Measurements from ENCODE around the gene CGREF1.

CGREF1 gene

GRCh38 chr2:27118525-27119329 lies at the start of gene CGREF1:
TSS of gene CGREF1 (minus strand) at chr2:27119128. CDS start at chr2:27104366, 14,762 bp downstream.
- Histone ChIP-seq H3K4me1 (ENCODE audit: control insufficient read depth, insufficient read depth, low read length) (peaks cover 9% of the 10 kb centered on the region), H3K9me3 (ENCODE audit: control insufficient read depth, low read length) (no peaks in the 10 kb centered on the region), H3K27me3 (ENCODE audit: control insufficient read depth, insufficient read depth, low read length) (peaks cover 19% of the 10 kb centered on the region), H3K36me3 (ENCODE audit: control insufficient read depth, insufficient read depth, low read length) (no peaks in the 10 kb centered on the region), H3K4me3 (ENCODE audit: low read length) (peak within 1 kb of the TSS; percentile 36), H3K9ac (ENCODE audit: low read length) (peak within 1 kb of the TSS; percentile 39)

DNA sequence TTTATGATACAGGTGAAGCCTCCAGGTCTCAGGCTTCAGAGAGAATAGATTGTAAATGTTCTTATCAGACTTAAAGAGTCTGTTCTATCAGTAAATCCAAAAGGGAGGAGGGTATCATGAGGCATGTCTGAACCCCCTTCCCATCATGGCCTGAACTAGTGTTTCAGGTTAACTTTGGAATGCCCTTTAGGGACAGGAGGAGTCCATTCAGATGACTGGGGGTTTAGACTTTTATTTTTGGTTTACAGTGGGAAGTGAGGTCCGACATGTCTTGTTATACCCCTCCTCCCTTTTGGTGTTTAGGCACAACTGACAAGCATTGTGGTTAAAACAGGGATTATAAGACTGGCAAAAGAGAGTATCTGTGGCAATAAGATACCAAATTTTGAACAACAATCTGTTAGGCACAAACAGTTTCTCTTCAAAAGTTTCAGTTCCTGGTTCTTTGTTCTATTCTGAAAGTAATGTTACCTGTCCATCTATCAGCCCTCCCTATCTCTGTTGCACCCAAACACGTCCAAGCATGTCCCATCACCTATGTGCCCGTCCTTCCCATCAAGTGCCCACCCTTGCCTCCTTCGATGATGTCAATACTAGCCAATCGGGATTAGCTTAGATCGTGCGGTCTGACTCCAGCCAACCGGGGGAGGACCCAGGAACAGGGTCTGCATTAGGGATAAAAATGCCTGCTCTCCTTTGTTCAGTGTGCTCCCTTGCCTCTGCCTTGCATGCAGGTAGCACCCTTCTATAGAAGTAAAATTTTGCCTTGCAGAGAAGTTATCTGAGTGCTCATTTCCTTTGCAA lies 46.2 kb upstream of the CGREF1 start:
- no peaks in the 10 kb centered on the region for H3K4me1 ChIP-seq (ENCODE audit: control insufficient read depth, insufficient read depth, low read length)
- no peaks in the 10 kb centered on the region for H3K27me3 ChIP-seq (ENCODE audit: control insufficient read depth, insufficient read depth, low read length)
- no peak overlapping the region for H3K4me3 ChIP-seq (ENCODE audit: low read length)
- H3K36me3 ChIP-seq (ENCODE audit: control insufficient read depth, insufficient read depth, low read length), result no peaks in the 10 kb centered on the region
- no peaks in the 10 kb centered on the region for H3K9me3 ChIP-seq (ENCODE audit: control insufficient read depth, low read length)
- H3K9ac ChIP-seq (ENCODE audit: low read length), result no peak overlapping the region

DNA sequence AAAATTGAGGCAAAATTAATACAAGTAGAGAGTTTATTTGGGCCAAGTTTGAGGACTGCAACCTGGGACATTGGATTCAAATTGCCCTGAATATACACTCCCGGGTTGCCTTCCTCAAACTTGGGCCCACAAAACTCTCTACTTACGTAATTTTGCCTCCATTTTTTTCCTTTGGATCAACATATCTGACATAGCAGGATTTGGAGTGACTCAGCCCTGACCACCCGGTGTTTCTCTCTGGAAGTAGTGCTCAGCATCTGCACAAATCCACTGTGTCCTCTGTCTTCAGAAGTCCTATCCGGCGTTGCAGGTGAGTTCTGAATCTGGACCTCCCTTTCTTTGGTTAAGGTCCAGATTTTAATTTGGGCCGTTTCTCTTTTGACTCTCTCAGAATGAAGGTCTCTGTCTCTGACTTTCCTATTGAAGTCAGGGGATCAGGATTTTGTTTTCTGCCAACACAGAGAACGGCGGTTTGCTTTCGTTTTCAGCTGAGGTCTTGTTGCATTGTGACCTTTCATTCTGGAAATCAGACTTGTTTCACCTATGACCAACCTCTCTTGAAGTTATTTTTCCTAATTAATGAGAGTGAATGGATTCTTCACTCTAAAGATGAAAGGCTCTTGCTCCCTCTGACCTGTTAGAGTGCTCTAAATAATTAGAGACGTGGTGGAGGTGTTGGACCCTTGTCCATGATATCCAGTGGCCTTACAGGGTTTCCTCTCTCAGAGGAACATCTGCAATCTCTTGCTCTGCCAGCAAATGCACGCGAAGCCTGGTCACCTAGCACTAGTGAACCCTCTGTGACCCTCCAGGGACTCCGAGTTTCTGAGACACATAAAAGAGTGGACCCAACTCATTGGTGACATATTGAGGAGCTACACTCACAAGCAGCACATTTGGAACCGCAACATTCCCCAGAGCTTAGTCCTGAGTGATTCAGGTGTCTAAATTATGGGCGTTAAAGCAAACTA lies 43.5 kb upstream of the CGREF1 start:
- Histone ChIP-seq H3K4me1 (ENCODE audit: control insufficient read depth, insufficient read depth, low read length) (no peaks in the 10 kb centered on the region), H3K36me3 (ENCODE audit: control insufficient read depth, insufficient read depth, low read length) (no peaks in the 10 kb centered on the region), H3K27me3 (ENCODE audit: control insufficient read depth, insufficient read depth, low read length) (no peaks in the 10 kb centered on the region), H3K9me3 (ENCODE audit: control insufficient read depth, low read length) (no peaks in the 10 kb centered on the region), H3K4me3 (ENCODE audit: low read length) (no peak overlapping the region), H3K9ac (ENCODE audit: low read length) (peak overlapping the region; percentile 13)

- H3K9me3 ChIP-seq (ENCODE audit: control insufficient read depth, low read length), result no peaks in the 10 kb centered on the region
- no peaks in the 10 kb centered on the region for H3K4me1 ChIP-seq (ENCODE audit: control insufficient read depth, insufficient read depth, low read length)
- no peaks in the 10 kb centered on the region for H3K27me3 ChIP-seq (ENCODE audit: control insufficient read depth, insufficient read depth, low read length)
- H3K9ac ChIP-seq (ENCODE audit: low read length), result no peak overlapping the region
- no peaks in the 10 kb centered on the region for H3K36me3 ChIP-seq (ENCODE audit: control insufficient read depth, insufficient read depth, low read length)
- no peak overlapping the region for H3K4me3 ChIP-seq (ENCODE audit: low read length)
Observed at GRCh38 chr2:27160191-27160590, 41.3 kb upstream of the CGREF1 start.

DNA sequence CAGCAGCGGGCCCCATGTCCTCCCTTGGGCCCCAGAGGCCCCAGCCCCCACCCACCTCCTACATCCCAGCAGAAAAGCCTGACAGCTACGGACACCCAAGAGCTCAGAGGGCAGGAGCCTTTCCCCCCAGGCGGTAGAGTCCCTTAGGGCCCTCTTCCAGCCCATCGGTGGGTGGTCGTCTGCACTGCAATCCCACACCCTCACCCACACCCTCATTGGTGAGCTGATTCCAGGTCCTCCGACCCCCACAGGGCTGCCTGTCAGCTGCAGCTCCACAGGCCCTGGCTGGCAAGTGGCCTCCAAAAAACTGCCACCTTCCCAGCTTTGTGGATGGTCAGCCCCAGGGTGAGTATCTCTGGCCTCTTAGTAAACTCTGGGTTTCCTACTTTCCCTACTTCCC lies 40.3 kb upstream of the CGREF1 start:
- Histone ChIP-seq H3K4me1 (ENCODE audit: control insufficient read depth, insufficient read depth, low read length) (no peaks in the 10 kb centered on the region), H3K27me3 (ENCODE audit: control insufficient read depth, insufficient read depth, low read length) (no peaks in the 10 kb centered on the region), H3K36me3 (ENCODE audit: control insufficient read depth, insufficient read depth, low read length) (no peaks in the 10 kb centered on the region), H3K4me3 (ENCODE audit: low read length) (no peak overlapping the region), H3K9ac (ENCODE audit: low read length) (no peak overlapping the region), H3K9me3 (ENCODE audit: control insufficient read depth, low read length) (no peaks in the 10 kb centered on the region)

GRCh38 chr2:27158468-27158867 lies 39.5 kb upstream of the CGREF1 start:
- Histone ChIP-seq H3K9me3 (ENCODE audit: control insufficient read depth, low read length) (no peaks in the 10 kb centered on the region), H3K36me3 (ENCODE audit: control insufficient read depth, insufficient read depth, low read length) (no peaks in the 10 kb centered on the region), H3K4me3 (ENCODE audit: low read length) (no peak overlapping the region), H3K9ac (ENCODE audit: low read length) (no peak overlapping the region), H3K4me1 (ENCODE audit: control insufficient read depth, insufficient read depth, low read length) (no peaks in the 10 kb centered on the region), H3K27me3 (ENCODE audit: control insufficient read depth, insufficient read depth, low read length) (no peaks in the 10 kb centered on the region)

DNA sequence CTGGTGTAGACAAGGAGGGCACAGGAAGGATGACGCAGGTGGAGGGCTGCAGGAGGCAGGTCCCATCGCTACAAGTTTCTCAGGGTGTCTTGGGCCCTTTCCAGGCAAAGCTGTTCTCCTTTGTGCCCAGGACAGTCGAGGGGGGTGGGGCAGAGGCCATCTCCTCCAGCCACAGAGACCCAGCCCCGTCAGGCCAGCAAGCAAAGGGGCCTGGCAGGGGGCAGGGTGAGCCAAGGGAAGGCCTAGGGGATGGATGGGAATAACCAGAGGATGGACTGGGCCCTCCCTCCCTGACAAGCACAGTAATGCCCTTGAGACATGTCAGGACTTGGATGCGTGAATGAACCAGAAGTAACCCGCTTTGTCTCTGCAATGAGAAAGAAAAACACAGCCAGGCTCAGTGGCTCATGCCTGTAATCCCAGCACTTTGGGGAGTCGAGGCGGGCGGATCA lies 36.2 kb upstream of the CGREF1 start:
- H3K27me3 ChIP-seq (ENCODE audit: control insufficient read depth, insufficient read depth, low read length), result no peaks in the 10 kb centered on the region
- no peaks in the 10 kb centered on the region for H3K9me3 ChIP-seq (ENCODE audit: control insufficient read depth, low read length)
- no peaks in the 10 kb centered on the region for H3K36me3 ChIP-seq (ENCODE audit: control insufficient read depth, insufficient read depth, low read length)
- no peak overlapping the region for H3K4me3 ChIP-seq (ENCODE audit: low read length)
- no peak overlapping the region for H3K9ac ChIP-seq (ENCODE audit: low read length)
- peaks cover 5% of the 10 kb centered on the region for H3K4me1 ChIP-seq (ENCODE audit: control insufficient read depth, insufficient read depth, low read length)

DNA sequence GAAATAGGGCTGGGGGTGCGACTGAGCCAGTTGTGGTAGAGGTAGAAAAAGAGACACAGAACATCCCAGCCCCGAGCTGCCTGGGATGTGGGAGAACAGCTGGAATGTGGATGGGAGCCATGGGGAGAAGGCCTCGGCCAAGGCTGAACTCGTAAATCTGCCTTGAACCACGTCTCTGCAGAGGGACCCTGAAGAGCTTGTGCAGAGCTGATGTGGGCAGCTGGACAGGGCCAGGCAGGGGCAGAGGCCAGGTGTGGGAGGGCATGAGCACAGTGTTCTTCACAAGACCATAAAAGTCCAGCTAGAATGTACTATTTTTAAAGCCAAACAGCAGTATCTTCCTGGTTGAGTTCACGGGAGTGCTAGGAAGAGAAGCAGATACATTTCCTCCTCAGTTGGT lies 35.6 kb upstream of the CGREF1 start:
- H3K4me1 ChIP-seq (ENCODE audit: control insufficient read depth, insufficient read depth, low read length), result peaks cover 11% of the 10 kb centered on the region
- no peak overlapping the region for H3K9ac ChIP-seq (ENCODE audit: low read length)
- no peaks in the 10 kb centered on the region for H3K9me3 ChIP-seq (ENCODE audit: control insufficient read depth, low read length)
- no peaks in the 10 kb centered on the region for H3K36me3 ChIP-seq (ENCODE audit: control insufficient read depth, insufficient read depth, low read length)
- H3K27me3 ChIP-seq (ENCODE audit: control insufficient read depth, insufficient read depth, low read length), result no peaks in the 10 kb centered on the region
- no peak overlapping the region for H3K4me3 ChIP-seq (ENCODE audit: low read length)

GRCh38 chr2:27152796-27153464 lies 34.0 kb upstream of the CGREF1 start:
- Histone ChIP-seq H3K9me3 (ENCODE audit: control insufficient read depth, low read length) (no peaks in the 10 kb centered on the region), H3K27me3 (ENCODE audit: control insufficient read depth, insufficient read depth, low read length) (no peaks in the 10 kb centered on the region), H3K4me3 (ENCODE audit: low read length) (no peak overlapping the region), H3K9ac (ENCODE audit: low read length) (no peak overlapping the region), H3K36me3 (ENCODE audit: control insufficient read depth, insufficient read depth, low read length) (no peaks in the 10 kb centered on the region), H3K4me1 (ENCODE audit: control insufficient read depth, insufficient read depth, low read length) (peaks cover 21% of the 10 kb centered on the region)

DNA sequence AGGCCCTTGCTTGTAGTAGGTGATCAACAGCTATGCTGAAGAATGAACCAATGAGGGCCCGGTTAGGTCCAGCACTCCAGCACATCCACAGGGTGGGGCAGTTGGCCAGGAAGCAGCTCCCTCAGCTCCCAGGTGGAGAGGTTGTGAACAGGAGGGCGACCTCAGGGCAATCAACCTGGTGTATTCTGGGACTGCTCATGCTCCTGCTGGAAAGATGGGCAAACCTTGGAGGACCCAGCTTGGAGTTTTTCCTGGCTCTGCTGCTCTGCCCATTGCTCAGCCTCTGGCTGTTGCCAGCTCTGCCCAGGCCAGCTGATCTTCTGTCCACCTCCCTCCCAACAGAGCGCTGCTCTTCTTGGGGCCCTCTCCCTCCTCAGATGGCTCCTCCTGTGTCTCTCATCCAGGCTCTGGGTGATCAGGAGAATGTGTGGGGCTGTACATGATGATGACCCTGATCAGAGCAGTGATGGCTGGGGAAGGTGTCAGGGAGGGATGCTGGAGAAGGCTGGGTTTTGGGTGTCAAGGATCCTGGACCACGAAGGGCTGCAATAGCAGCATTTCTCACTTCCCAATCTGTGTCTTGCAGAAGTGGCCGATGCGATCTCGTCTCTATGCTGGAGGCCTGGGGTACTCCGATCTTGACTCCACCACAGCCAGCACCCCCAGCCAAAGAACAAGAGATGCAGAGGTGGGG lies 33.3 kb upstream of the CGREF1 start:
- Histone ChIP-seq H3K9me3 (ENCODE audit: control insufficient read depth, low read length) (no peaks in the 10 kb centered on the region), H3K4me3 (ENCODE audit: low read length) (no peak overlapping the region), H3K36me3 (ENCODE audit: control insufficient read depth, insufficient read depth, low read length) (no peaks in the 10 kb centered on the region), H3K4me1 (ENCODE audit: control insufficient read depth, insufficient read depth, low read length) (peaks cover 21% of the 10 kb centered on the region), H3K27me3 (ENCODE audit: control insufficient read depth, insufficient read depth, low read length) (no peaks in the 10 kb centered on the region), H3K9ac (ENCODE audit: low read length) (no peak overlapping the region)
